GM10266 (cell line): ENCODE results near the gene RUSC2.
"Not testable (repeated sequence)": the region's sequence is repeated elsewhere in the genome, so short reads cannot be mapped to it uniquely, and the experiment has no call there.

ENCODE experiments used
- DNase-seq: peaks from one replicate; pipeline ENCODE4 v3.0.0; 2012; ENCODE audit errors: extremely low spot score
- TF ChIP-seq, protein P1 (sequence below): IDR thresholded peaks from 2 replicates; pipeline ENCODE4 v1.5.1; 2012; ENCODE audit warnings: mild to moderate bottlenecking, low read depth; ENCODE audit not compliant: control insufficient read depth, insufficient read depth; ENCODE audit errors: missing control alignments

The RUSC2 gene

DNA sequence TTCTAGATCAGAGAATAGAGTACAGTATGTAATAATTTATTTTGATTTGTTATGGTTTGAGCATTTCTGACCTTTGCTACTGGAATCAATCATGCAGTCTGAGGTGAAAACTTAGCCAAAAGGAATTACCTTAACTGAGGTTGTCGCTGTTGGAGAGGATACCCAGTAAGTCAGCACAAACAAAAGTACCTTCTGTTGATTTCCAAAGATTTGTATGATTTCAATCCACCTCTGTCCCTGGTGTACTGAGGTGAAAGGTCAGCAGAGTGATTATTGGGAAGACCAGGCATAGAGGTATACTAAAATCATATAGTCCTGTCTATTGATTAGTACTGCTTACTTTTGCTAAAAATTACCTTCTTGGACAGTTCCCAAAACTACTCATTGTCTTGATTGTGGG lies 32.8 kb downstream of the RUSC2 start:
- TF ChIP-seq, protein P1, sequence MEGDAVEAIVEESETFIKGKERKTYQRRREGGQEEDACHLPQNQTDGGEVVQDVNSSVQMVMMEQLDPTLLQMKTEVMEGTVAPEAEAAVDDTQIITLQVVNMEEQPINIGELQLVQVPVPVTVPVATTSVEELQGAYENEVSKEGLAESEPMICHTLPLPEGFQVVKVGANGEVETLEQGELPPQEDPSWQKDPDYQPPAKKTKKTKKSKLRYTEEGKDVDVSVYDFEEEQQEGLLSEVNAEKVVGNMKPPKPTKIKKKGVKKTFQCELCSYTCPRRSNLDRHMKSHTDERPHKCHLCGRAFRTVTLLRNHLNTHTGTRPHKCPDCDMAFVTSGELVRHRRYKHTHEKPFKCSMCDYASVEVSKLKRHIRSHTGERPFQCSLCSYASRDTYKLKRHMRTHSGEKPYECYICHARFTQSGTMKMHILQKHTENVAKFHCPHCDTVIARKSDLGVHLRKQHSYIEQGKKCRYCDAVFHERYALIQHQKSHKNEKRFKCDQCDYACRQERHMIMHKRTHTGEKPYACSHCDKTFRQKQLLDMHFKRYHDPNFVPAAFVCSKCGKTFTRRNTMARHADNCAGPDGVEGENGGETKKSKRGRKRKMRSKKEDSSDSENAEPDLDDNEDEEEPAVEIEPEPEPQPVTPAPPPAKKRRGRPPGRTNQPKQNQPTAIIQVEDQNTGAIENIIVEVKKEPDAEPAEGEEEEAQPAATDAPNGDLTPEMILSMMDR, result no peak
- DNase-seq, result no peak

- not testable (repeated sequence) for DNase-seq
These were observed 33.6 kb downstream of the RUSC2 start for GRCh38 chr9:35523556-35523955.

DNA sequence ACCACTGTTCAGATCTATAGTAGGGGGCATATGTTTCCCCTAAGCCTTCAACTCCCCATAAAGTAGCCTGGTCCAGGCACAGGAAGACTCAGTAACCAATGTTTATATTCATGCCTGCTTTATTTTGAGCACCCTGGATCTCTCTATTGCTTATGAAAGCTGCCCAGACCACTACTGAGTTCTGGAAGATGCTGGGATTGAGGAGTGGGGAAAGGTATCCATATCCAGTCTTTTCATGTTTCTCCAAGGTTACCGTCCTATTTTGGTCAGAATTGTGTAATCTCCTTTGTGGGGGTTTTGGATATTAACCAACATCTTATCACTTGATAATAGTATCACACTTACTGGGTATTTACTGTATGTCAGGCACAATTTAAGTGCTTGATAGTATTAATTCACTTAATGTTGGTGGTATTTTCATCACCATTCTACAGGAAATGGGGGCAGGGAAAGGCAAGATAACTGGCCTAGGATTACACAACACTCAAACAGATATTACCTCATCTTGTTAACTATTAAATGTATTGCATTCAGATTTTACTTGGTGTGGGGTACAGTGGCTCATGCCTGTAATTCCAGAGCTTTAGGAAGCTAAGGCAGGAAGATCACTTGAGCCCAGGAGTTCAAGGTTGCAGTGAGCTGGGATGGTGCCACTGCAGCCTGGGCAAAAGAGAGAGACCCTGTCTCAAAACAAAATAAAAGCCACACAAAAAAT lies 36.3 kb downstream of the RUSC2 start:
- DNase-seq, result no peak
- TF ChIP-seq, protein P1, result no peak

DNA sequence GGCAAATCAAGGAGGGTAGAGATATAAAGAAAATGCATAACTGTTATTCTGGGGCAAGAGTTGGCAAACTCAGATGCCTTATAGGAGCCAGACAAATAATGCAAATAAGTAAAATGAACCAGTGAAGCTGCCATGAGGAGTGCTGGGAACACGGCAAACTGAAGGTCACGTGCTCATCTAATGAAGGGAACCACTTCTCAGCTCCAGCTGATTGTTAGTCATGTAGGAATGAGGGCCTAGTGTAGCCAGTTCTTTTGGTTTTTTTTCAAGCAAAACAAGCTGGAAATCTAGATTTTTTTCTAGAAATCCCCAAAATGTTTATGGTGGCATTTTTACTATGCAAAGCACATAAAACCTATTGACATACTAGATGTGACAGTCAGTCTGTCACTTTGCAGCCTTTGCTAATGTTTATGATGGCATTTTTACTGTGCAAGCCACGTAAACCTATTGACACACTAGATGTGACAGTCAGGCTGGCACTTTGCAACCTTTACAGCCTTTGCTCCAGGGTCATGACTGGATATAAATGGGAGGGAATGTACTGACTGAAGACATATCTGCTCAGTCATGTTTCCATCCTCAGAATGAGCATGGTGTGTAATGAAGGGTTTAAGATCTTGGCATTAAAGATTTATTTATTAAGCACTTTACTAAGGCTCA lies 39.4 kb downstream of the RUSC2 start:
- TF ChIP-seq, protein P1, result no peak
- no peak for DNase-seq

GRCh38 chr9:35533398-35533797 lies 43.5 kb downstream of the RUSC2 start:
- TF ChIP-seq, protein P1, result no peak
- no peak for DNase-seq

DNA sequence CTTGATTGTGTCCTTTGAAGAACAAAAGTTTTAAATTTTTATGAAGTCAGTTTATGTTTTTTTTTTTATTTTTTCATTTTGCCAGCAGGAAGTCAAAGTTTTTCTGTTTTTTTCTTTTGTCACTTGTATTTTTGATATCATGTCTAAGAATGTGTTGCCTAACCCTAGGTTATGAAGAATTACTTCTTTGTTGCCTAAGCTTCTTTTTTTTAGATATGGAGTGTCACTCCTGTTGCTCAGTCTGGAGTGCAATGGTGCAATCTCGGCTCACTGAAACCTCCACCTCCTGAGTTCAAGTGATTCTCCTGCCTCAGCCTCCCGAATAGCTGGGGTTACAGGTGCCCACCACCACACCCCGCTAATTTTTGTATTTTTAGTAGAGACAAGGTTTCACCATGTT lies 45.0 kb downstream of the RUSC2 start:
- not testable (repeated sequence) for DNase-seq

DNA sequence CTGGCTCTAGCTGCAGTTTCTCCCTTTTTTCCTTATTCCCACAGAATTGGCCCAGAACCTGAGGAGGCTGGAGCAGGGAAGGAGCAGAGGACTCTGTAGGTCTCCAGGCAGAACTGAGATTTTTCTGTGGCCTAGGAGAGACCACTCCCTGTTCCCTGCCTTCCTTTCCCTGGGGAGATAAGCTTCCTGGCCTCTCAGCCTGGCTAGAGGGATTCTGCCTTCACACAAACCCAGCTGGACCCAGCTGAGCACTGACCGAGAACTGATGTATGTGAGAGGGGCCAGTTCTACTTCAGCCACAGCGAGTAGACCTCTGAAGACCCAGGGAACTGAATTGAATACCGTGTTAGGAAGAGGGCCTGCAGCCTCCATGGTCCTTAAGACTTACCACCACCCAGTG lies 48.0 kb downstream of the RUSC2 start:
- TF ChIP-seq, protein P1, result no peak
- no peak for DNase-seq

DNA sequence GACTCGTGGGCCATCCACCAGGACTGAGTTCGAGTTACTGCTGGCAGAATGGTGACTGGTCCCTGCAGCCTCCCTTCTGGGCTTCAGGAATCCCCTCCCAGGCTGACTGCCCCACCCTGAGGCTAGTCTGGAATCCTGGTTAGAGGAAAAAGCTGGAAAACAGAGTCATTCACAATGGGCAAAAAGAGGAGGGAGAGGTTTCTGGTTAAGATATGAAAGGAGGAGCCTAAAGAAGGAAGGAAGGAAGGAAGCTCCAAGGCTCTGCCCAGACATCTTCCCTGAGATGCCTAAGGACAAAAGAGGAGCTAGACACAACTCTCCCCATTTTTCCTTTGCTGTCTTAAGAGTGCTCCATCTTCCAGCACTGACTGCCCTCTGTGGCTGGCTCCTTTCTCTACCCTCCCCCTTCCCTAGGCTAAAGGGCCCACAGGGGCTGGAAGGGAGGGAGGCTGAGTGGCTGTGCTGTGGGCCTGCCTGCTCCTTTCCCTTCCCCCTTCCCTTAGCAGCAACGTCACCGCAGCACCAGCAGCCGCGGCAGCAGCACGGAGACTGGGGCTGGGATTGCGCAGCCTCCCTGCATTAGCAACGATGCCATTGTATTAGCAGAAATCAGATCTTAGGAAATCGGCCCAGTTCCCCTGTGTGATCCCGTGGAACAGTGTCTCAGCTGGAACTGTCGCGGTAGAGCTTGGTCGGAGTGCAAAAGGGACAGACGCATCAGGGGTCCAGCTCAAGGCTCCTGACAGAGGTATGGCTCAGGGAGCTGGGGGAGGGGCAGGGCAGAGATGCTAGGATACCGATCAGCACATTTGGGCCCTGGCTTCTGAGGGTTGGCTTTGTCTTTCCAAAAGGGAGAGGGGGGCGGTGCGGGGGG lies 48.7 kb downstream of the RUSC2 start:
- TF ChIP-seq, protein P1, result no peak
- DNase-seq, result no peak
